IMR-90 (cell line): ENCODE data around the gene OTOG.

Experiments used
- BHLHE40 ChIP-seq: fragments of 150-350 bp; IDR thresholded peaks from 2 replicates; pipeline ENCODE4 v1.6.1; 2016; ENCODE audit warnings: mild to moderate bottlenecking, low read depth, low read length
- CEBPB ChIP-seq: IDR thresholded peaks from 2 replicates; pipeline ENCODE4 v1.6.1; 2012; ENCODE audit warnings: low read depth, low read length, improper control_type of control experiment
- CTCF ChIP-seq: conservative IDR thresholded peaks from 2 replicates; pipeline ENCODE4 v1.5.1; 2012; ENCODE audit warnings: mild to moderate bottlenecking, low read depth, low read length, improper control_type of control experiment
- ELK1 ChIP-seq: fragments of 150-350 bp; IDR thresholded peaks from 2 replicates; pipeline ENCODE4 v1.6.1; 2016; ENCODE audit warnings: low read depth, mild to moderate bottlenecking, low read length, moderate library complexity, borderline replicate concordance
- MAFK ChIP-seq: IDR thresholded peaks from 2 replicates; pipeline ENCODE4 v1.6.1; 2012; ENCODE audit warnings: low read depth, low read length, improper control_type of control experiment
- MAZ ChIP-seq: IDR thresholded peaks from 2 replicates; pipeline ENCODE4 v1.6.1; 2012; ENCODE audit warnings: low read depth, mild to moderate bottlenecking, low read length, improper control_type of control experiment, moderate library complexity, borderline replicate concordance
- POLR2A ChIP-seq: IDR thresholded peaks from 2 replicates; pipeline ENCODE4 v1.6.1; 2012; ENCODE audit warnings: mild to moderate bottlenecking, low read depth, low read length
- RAD21 ChIP-seq: IDR thresholded peaks from 2 replicates; pipeline ENCODE4 v1.6.1; 2012; ENCODE audit warnings: low read length, improper control_type of control experiment
- RCOR1 ChIP-seq: IDR thresholded peaks from 2 replicates; pipeline ENCODE4 v1.6.1; 2012; ENCODE audit warnings: mild to moderate bottlenecking, low read length, improper control_type of control experiment; ENCODE audit not compliant: insufficient replicate concordance
- RFX5 ChIP-seq: IDR thresholded peaks from 2 replicates; pipeline ENCODE4 v1.8.0; 2012; ENCODE audit warnings: low read depth, mild to moderate bottlenecking, low read length, moderate library complexity
- USF2 ChIP-seq: fragments of 150-350 bp; IDR thresholded peaks from 2 replicates; pipeline ENCODE4 v1.6.1; 2017; ENCODE audit warnings: mild to moderate bottlenecking, antibody characterized with exemption, low read length, low read depth

GRCh38 chr11:17696741-17697140 is 149.7 kb downstream of the OTOG start:
- TF ChIP-seq CTCF = no peak
- TF ChIP-seq RFX5 = no peak
- TF ChIP-seq ELK1 = no peak
- no peak for TF ChIP-seq MAZ
- TF ChIP-seq BHLHE40 = no peak
- no peak for TF ChIP-seq MAFK
- TF ChIP-seq POLR2A = no peak
- no peak for TF ChIP-seq USF2
- no peak for TF ChIP-seq RAD21
- TF ChIP-seq CEBPB = no peak
- TF ChIP-seq RCOR1 = no peak
